HG03159 (cell line): ENCODE results near the gene PPY.
"Not testable (repeated sequence)": the region's sequence is repeated elsewhere in the genome, so short reads cannot be mapped to it uniquely, and the experiment has no call there.

ENCODE experiments used
- ATAC-seq: cut with Tn5 transposase; IDR thresholded peaks from one replicate; pipeline ENCODE4 v1.9.1; 2021; ENCODE audit warnings: mild to moderate bottlenecking, moderate library complexity; ENCODE audit not compliant: unreplicated experiment

Gene PPY, protein sequence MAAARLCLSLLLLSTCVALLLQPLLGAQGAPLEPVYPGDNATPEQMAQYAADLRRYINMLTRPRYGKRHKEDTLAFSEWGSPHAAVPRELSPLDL

GRCh38 chr17:43942051-43942685 is at the start of gene PPY:
Gene PPY, minus strand, starts transcription at chr17:43942476. Its CDS starts 822 bp downstream, at chr17:43941654.
- ATAC-seq, result no peak

DNA sequence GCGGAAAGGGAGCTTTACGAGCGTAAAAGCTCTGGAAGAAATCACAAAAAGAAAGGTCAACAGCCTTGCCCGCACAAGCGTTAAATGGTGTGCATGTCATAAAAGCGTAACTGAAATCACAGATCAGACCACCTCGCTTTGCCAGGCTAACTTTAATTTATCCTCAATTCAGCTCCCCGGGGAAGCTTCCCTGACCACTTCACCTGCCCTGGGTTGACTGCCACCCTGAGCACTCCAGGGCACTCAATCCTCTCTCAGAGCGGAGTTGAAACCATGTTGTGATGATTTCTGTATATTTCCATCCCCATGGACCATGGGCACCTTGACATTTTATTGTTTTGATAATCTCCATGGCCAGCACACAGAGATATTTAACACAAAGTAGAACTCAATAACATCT is 46.0 kb upstream of the PPY start:
- no peak for ATAC-seq

GRCh38 chr17:43987131-43988021 is 45.1 kb upstream of the PPY start:
- ATAC-seq, result no peak

- ATAC-seq, result no peak
Measured at GRCh38 chr17:43986225-43986981, 44.1 kb upstream of the PPY start.

GRCh38 chr17:43984521-43984920 is 42.2 kb upstream of the PPY start:
- no peak for ATAC-seq

DNA sequence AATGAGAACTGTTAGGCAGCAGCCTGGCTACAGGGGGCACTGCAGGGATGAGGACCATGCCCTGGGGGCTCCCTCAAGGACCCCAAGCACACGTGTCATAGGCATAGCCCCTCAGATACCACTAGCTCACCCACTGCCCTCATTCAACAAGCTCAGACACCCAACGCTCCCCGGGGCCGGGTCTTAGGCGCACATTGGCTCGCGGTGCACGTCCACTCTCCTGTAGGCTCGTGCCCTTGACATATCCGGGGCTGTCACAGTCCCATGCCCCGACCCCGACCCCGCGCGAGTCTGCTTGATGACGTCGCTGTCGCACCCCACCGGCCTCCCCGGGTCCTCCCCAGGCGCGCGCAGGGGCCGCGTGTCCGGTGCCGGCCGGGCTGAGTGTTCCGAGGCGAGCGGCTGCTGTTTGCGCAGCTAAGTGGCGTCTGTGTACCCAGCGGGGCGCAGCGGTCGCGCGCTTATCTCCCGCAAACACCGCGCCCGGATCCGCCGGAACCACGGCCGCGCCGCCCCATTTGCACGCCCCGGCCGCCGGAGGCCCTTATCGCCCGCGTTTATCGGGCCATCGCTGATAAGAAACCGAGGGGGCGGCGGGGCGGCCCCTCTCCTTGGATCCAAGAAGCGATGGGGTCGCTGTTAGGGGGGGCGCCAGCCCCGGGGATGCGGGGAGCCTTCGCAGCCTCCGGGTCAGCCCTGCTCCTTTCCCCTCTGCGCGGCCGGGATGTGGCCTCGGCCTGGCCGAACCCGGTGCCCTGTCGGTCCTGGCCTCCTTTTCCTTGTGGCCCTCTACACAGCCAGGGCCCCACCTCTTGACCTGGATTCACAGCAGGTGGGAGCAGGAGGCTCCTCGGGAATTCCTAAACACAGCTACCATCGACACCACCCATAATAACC is 41.5 kb upstream of the PPY start:
- ATAC-seq, result no peak

GRCh38 chr17:43983196-43983514 is 40.9 kb upstream of the PPY start:
- no peak for ATAC-seq

GRCh38 chr17:43982171-43982570 is 39.9 kb upstream of the PPY start:
- ATAC-seq, result no peak

- no peak for ATAC-seq
Measured at GRCh38 chr17:43979671-43980070, 37.4 kb upstream of the PPY start.

DNA sequence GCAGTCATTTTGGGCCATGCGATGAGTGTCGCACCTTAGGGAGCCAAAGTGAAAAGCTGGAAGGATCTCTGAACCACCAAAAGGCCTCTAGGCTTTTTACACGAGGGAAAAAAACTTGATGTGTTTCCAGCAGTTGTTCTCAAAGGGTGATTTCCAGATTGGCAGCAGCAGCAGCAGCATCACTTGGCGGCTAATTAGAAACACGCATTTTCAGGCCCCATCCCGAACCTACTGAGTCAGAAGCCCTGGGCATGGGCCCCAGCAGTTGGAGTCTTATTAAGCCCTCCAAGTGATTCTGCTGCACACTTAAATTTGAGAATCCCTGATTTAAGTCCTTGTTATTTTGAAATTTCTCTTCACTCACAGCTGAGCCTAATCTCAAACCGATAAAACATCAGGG is 36.7 kb upstream of the PPY start:
- ATAC-seq, result no peak

DNA sequence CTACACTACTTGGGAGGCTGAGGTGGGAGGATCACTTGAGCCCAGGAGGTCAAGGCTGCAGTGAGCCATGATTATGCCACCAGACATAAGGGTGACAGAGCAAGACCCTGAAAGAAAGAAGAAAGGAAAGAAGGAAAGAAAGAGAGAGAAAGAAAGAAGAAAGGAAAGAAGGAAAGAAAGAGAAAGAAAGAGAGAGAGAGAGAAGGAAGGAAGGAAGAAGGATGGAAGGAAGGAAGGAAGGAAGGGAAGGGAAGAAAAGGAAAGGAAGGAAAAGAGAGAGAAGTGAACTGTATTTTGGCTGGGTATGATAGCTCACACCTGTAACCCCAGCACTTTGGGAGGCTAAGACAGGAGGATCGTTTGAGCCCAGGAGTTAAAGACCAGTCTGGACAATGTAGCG is 35.8 kb upstream of the PPY start:
- ATAC-seq, result no peak

DNA sequence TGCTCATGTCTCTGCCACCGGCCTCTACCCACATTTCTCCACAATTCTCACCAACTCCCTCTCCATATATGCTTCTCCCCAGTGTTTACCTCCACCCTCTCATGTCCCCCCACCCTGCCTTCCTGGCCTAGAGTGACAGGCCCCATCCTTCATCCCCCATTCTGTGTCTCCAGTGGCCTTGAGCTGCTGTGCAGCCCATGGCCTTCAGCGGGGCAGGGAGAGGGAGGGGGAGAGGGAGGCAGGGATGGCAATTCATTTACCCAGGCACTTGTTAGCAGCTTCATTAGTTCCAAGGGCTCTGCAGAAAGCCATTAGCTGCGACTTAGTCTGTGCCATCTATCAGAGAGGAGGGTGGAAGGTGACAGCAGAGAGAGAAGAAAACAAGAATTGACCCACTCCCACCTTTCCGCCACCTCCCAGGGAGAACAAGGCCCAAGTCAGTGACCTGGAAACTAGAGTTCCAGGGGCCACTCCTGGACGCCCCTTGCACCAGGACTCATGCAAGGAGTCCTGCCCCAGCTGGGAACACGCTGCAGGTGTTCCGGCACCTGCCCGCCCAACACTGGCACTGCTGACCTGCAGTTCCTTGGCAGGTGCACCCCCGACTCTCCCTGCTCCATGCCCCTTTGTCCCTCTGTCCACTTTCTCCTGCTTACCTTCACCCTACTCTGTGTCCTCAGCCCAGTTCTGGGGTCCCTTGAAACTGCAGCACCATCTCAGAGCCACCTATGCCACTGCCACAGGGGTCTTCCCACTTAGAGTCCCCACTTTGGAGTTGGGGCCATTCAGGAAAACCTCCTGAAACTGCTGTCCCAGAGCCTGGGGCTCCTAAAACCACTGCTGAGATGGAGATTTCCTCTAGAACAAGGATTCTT is 34.9 kb upstream of the PPY start:
- no peak for ATAC-seq

DNA sequence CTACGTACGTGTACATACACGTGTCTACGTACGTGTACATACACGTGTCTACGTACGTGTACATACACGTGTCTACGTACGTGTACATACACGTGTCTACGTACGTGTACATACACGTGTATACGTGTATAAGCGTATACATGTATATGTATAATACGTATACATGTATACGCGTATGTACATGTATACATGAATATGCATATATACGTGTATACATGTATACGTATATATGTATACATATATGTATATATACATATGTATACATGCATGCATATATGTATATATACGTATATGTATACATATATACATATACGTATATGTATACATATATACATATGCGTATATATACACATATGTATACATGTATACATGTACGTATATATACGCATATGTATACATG is 33.6 kb upstream of the PPY start:
- ATAC-seq, result no peak

DNA sequence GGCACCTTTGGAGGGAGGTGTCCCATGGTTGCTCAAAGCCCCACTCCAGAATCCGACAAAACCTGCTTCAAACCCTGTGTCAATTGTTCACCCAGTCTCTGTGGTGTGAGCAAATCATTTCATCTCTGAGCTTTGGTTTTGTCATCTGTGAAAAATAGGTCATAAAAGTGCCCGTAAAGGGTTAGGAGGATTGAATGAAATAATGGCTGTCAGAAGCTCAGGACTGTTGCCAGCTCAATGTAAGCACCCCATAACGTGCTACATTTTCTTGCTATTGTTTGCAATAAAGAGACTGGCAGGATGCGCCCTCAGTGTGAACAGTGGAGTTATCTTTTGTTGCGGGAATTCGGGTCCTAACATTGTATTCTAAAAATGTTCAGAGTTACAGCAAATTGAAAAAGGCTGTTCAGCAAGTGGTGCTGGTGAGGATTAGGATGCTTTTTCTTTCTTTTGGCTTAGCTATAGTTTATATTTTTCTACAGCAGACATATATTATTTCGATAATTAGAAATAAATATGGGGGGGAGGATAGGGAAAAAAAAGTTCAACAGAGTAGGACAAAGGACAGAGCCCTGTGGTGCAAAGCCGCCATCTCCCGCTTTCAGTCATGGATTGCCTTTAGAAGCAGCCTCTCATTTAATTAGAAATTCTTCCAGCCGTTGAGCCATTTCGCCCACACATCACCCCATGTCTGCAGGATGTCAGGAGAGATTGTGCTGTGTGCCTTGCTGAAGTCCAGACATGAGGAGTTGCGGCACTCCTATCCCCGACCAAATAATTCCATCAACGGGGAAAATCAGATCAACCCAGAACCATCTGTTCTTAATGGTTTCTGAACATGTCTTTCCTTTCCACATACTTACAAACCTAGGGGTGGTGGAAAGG is 32.3 kb upstream of the PPY start:
- no peak for ATAC-seq

- not testable (repeated sequence) for ATAC-seq
Measured at GRCh38 chr17:43972444-43973212, 30.4 kb upstream of the PPY start.

- not testable (repeated sequence) for ATAC-seq
Measured at GRCh38 chr17:43971436-43971835, 29.2 kb upstream of the PPY start.

DNA sequence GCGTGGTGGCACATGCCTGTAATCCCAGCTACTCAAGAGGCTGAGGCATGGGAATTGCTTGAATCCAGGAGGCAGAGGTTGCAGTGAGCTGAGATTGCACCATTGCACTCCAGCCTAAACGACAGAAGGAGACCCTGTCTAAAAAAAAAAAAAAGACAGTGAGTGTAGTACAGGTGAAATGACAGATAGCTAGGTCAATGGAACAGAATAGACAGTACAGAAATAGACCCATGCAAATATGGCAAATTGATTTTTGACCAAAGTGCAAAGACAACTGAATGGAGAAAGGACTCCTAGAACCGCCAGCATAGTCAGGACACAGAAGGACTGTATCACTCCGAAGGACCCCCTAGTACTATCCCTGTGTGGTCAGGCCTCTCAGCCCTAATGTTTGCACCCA is 28.1 kb upstream of the PPY start:
- ATAC-seq, result no peak
